Stimulated activated naive CD8-positive, alpha-beta T cell treated with anti-CD3 and anti-CD28 coated beads, Interleukin-15, Interleukin-2, amounts not matched to agents 100 ng/mL and 50 ng/mL, for 24 hours (primary cell): ENCODE measurements around the gene KIF2B.
"Not testable (repeated sequence)": the region's sequence is repeated elsewhere in the genome, so short reads cannot be mapped to it uniquely, and the experiment has no call there.

Source experiments
- H3K27ac Mint-ChIP-seq: one replicate; pipeline ENCODE4 v1.8.0; 2021; ENCODE audit warnings: mild to moderate bottlenecking, mixed read lengths
- H3K27me3 Mint-ChIP-seq: one replicate; pipeline ENCODE4 v1.8.0; 2021; ENCODE audit warnings: mixed read lengths
- H3K36me3 Mint-ChIP-seq: one replicate; pipeline ENCODE4 v1.8.0; 2021; ENCODE audit warnings: low read depth, mixed read lengths
- H3K4me1 Mint-ChIP-seq: one replicate; pipeline ENCODE4 v1.8.0; 2021; ENCODE audit warnings: low read depth, mixed read lengths
- H3K4me3 Mint-ChIP-seq: one replicate; pipeline ENCODE4 v1.8.0; 2021; ENCODE audit warnings: mild to moderate bottlenecking, mixed read lengths
- H3K9me3 Mint-ChIP-seq: one replicate; pipeline ENCODE4 v1.8.0; 2021; ENCODE audit warnings: mixed read lengths

Gene KIF2B

GRCh38 chr17:53837131-53837530 lies 14.4 kb downstream of the KIF2B start:
- no peak overlapping the region for H3K4me3 Mint-ChIP-seq
- H3K4me1 Mint-ChIP-seq, result no peaks in the 10 kb centered on the region
- H3K27ac Mint-ChIP-seq, result no peak overlapping the region
- H3K9me3 Mint-ChIP-seq, result no peaks in the 10 kb centered on the region
- H3K27me3 Mint-ChIP-seq, result no peaks in the 10 kb centered on the region
- H3K36me3 Mint-ChIP-seq, result no peaks in the 10 kb centered on the region

GRCh38 chr17:53844491-53845107 lies 21.9 kb downstream of the KIF2B start:
- Mint-ChIP-seq H3K4me3 (no peak overlapping the region), H3K36me3 (no peaks in the 10 kb centered on the region), H3K4me1 (no peaks in the 10 kb centered on the region), H3K27me3 (no peaks in the 10 kb centered on the region), H3K9me3 (peaks cover 11% of the 10 kb centered on the region), H3K27ac (no peak overlapping the region)

- not testable (repeated sequence) for H3K36me3 Mint-ChIP-seq, H3K4me1 Mint-ChIP-seq, H3K27ac Mint-ChIP-seq, H3K27me3 Mint-ChIP-seq, H3K4me3 Mint-ChIP-seq
- peaks cover 12% of the 10 kb centered on the region for H3K9me3 Mint-ChIP-seq
These were observed 48.4 kb downstream of the KIF2B start for GRCh38 chr17:53871128-53871527.
